ENCODE data around the gene CENPP.

CENPP gene

GRCh38 chr9:92644278-92644677 lies 318.5 kb downstream of the CENPP start:
- no peak for DNase-seq
- no peak for TF ChIP-seq GATA1 (IDR thresholded peaks at IDR 0.05; ENCODE audit: low read depth, low read length)
- TF ChIP-seq POLR2A (IDR thresholded peaks at IDR 0.05; ENCODE audit: low read length), result no peak

GRCh38 chr9:92645041-92645440 lies 319.3 kb downstream of the CENPP start:
- TF ChIP-seq POLR2A (IDR thresholded peaks at IDR 0.05; ENCODE audit: low read length), result no peak
- TF ChIP-seq GATA1 (IDR thresholded peaks at IDR 0.05; ENCODE audit: low read depth, low read length), result no peak
- no peak for DNase-seq

GRCh38 chr9:92647671-92648473 lies 322.1 kb downstream of the CENPP start:
- no peak for TF ChIP-seq POLR2A (IDR thresholded peaks at IDR 0.05; ENCODE audit: low read length)
- no peak for TF ChIP-seq GATA1 (IDR thresholded peaks at IDR 0.05; ENCODE audit: low read depth, low read length)
- no peak for DNase-seq

- TF ChIP-seq GATA1 (IDR thresholded peaks at IDR 0.05; ENCODE audit: low read depth, low read length) (no peak), POLR2A (IDR thresholded peaks at IDR 0.05; ENCODE audit: low read length) (no peak)
These were observed 322.8 kb downstream of the CENPP start for GRCh38 chr9:92648474-92648971.

GRCh38 chr9:92649007-92649406 lies 323.3 kb downstream of the CENPP start:
- no peak for DNase-seq
- TF ChIP-seq POLR2A (IDR thresholded peaks at IDR 0.05; ENCODE audit: low read length) (no peak), GATA1 (IDR thresholded peaks at IDR 0.05; ENCODE audit: low read depth, low read length) (no peak)

More at GRCh38 chr9:92648474-92648971, 322.8 kb downstream of the CENPP start:
- DNase-seq, result no peak

- DNase-seq, result no peak
- TF ChIP-seq GATA1 (IDR thresholded peaks at IDR 0.05; ENCODE audit: low read depth, low read length) (no peak), POLR2A (IDR thresholded peaks at IDR 0.05; ENCODE audit: low read length) (no peak)
These were observed 324.5 kb downstream of the CENPP start for GRCh38 chr9:92650296-92650695.

- no peak for DNase-seq
- TF ChIP-seq GATA1 (IDR thresholded peaks at IDR 0.05; ENCODE audit: low read depth, low read length) (no peak), POLR2A (IDR thresholded peaks at IDR 0.05; ENCODE audit: low read length) (no peak)
These were observed 325.3 kb downstream of the CENPP start for GRCh38 chr9:92650839-92651621.

GRCh38 chr9:92652461-92652860 lies 326.7 kb downstream of the CENPP start:
- TF ChIP-seq POLR2A (IDR thresholded peaks at IDR 0.05; ENCODE audit: low read length) (no peak), GATA1 (IDR thresholded peaks at IDR 0.05; ENCODE audit: low read depth, low read length) (no peak)
- no peak for DNase-seq

GRCh38 chr9:92654481-92655301 lies 328.9 kb downstream of the CENPP start:
- peak; percentile 68 to 79 for DNase-seq
- no peak for TF ChIP-seq POLR2A (IDR thresholded peaks at IDR 0.05; ENCODE audit: low read length)
- TF ChIP-seq GATA1 (IDR thresholded peaks at IDR 0.05; ENCODE audit: low read depth, low read length), result no peak

GRCh38 chr9:92655366-92655765 lies 329.6 kb downstream of the CENPP start:
- no peak for DNase-seq
- no peak for TF ChIP-seq GATA1 (IDR thresholded peaks at IDR 0.05; ENCODE audit: low read depth, low read length)
- TF ChIP-seq POLR2A (IDR thresholded peaks at IDR 0.05; ENCODE audit: low read length), result no peak

GRCh38 chr9:92655896-92656536 lies 330.3 kb downstream of the CENPP start:
- no peak for TF ChIP-seq GATA1 (IDR thresholded peaks at IDR 0.05; ENCODE audit: low read depth, low read length)
- TF ChIP-seq POLR2A (IDR thresholded peaks at IDR 0.05; ENCODE audit: low read length), result no peak

GRCh38 chr9:92656537-92656925 lies 330.8 kb downstream of the CENPP start:
- TF ChIP-seq POLR2A (IDR thresholded peaks at IDR 0.05; ENCODE audit: low read length) (no peak), GATA1 (IDR thresholded peaks at IDR 0.05; ENCODE audit: low read depth, low read length) (no peak)
- DNase-seq, result no peak

More at GRCh38 chr9:92655896-92656536, 330.3 kb downstream of the CENPP start:
- peak in 1 of 2 experiments; percentile 16 for DNase-seq

Measured in erythroblast (primary cell).